Measurements from ENCODE around the gene ALKBH1.

ALKBH1 gene

GRCh38 chr14:77623201-77623600 lies 84.6 kb downstream of the ALKBH1 start:
- DNase-seq (ENCODE audit: low read depth, low spot score) = no peak
